ENCODE results near the gene PTPRD.

The PTPRD gene

GRCh38 chr9:9893837-9894236 lies 719.0 kb downstream of the PTPRD start:
- Mint-ChIP-seq H3K36me3 (ENCODE audit: low read depth) (no peaks in the 10 kb centered on the region), H3K27me3 (no peaks in the 10 kb centered on the region), H3K9me3 (no peaks in the 10 kb centered on the region), H3K4me1 (ENCODE audit: low read depth) (no peaks in the 10 kb centered on the region), H3K4me3 (no peak overlapping the region), H3K27ac (no peak overlapping the region)
- DNase-seq = no peak

DNA sequence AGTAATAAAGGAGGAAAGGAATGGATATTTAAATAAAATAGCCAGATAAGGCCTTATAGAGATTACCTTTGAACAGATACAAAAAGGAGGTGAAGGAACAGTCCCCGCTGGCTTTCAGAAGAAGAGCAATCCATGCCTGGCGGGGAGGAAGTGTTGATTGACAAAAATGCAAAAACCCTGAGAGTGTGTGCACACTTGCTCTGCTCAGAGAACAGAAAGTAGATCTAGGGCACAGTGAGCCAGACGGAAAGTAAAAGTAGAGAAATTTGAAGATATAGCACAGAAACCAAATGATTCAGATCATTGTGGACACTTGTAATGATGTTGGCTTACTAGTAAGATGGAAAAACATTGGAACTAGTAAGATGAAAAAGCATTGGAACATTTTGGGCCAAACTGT lies 720.6 kb downstream of the PTPRD start:
- Mint-ChIP-seq H3K4me3 (no peak overlapping the region), H3K27ac (no peak overlapping the region), H3K36me3 (ENCODE audit: low read depth) (no peaks in the 10 kb centered on the region), H3K27me3 (no peaks in the 10 kb centered on the region), H3K9me3 (no peaks in the 10 kb centered on the region), H3K4me1 (ENCODE audit: low read depth) (no peaks in the 10 kb centered on the region)
- no peak for DNase-seq

GRCh38 chr9:9881692-9882091 lies 731.1 kb downstream of the PTPRD start:
- H3K27ac Mint-ChIP-seq = no peak overlapping the region
- no peaks in the 10 kb centered on the region for H3K27me3 Mint-ChIP-seq
- no peak for DNase-seq
- no peak overlapping the region for H3K4me3 Mint-ChIP-seq
- H3K4me1 Mint-ChIP-seq (ENCODE audit: low read depth) = no peaks in the 10 kb centered on the region
- H3K36me3 Mint-ChIP-seq (ENCODE audit: low read depth) = no peaks in the 10 kb centered on the region
- H3K9me3 Mint-ChIP-seq = peaks cover 8% of the 10 kb centered on the region

DNA sequence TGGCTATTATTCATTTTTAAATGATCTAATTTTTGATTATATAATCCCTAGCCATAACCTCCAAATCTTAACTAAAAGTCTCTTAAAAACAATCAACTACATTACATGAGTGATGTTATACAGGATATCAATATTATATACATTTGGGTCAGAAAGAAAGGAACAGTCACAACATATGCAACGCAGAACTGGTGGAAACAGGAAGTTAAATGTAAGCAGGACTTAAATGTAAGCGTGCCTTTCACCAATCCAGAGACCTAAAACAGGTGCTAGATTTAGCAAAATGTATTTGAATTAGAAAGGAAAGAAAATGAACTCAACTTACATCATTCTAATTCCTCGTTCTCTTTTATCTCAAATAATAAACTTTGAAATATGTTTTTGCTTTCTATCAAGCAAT lies 738.5 kb downstream of the PTPRD start:
- no peak for DNase-seq
- Mint-ChIP-seq H3K9me3 (peaks cover 2% of the 10 kb centered on the region), H3K36me3 (ENCODE audit: low read depth) (no peaks in the 10 kb centered on the region), H3K27ac (no peak overlapping the region), H3K4me1 (ENCODE audit: low read depth) (no peaks in the 10 kb centered on the region), H3K27me3 (no peaks in the 10 kb centered on the region), H3K4me3 (no peak overlapping the region)

GRCh38 chr9:9862235-9862810 lies 750.5 kb downstream of the PTPRD start:
- Mint-ChIP-seq H3K36me3 (ENCODE audit: low read depth) (no peaks in the 10 kb centered on the region), H3K27ac (no peak overlapping the region)

DNA sequence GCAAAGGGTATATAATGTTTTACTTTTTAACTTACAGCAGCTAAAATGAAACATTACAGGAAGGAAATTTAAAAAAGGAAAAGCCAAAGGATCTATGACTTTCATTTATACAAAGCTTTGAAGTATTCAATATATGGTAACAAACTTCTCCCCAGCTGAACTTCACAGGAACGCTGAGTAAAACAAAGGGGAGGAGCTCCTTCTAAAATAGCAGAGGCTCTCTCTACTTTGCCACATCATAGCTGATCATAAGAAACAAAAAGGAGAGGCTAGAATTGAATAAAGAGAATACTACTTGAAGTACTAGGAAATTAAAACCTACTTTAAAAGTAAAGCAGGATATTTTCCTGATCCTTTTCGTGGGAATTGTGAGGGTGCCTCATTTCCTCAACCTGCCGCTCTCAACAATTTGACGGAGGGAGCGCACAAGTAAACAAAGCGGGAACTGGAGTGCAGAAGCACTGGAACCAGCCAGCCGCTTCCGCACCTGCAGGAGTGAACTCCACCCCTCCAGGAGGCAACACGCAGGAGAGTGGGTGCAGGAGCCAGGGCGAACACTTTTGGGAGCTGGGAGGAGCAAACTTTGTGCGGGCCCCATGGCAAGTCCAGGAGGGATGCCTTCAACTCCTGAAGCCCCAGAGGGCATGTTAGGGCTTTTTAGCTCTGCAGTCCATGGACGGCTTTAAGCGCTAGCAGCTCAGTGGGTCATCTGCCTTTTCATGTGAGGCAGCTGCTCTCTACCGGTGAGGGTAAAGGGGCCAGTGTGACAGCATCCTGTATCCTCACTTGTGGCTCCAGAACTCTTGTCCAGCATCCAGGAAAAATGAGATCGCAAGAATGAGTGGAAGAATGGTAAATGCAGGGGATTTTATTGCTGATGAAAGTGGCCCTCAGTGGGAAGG lies 757.4 kb downstream of the PTPRD start:
- Mint-ChIP-seq H3K4me3 (no peak overlapping the region), H3K4me1 (ENCODE audit: low read depth) (no peaks in the 10 kb centered on the region), H3K27ac (no peak overlapping the region), H3K27me3 (no peaks in the 10 kb centered on the region), H3K36me3 (ENCODE audit: low read depth) (no peaks in the 10 kb centered on the region), H3K9me3 (peaks cover 3% of the 10 kb centered on the region)
- no peak for DNase-seq

More at GRCh38 chr9:9862235-9862810, 750.5 kb downstream of the PTPRD start:
- no peak for DNase-seq
- no peaks in the 10 kb centered on the region for H3K9me3 Mint-ChIP-seq
- H3K4me1 Mint-ChIP-seq (ENCODE audit: low read depth) = no peaks in the 10 kb centered on the region
- no peaks in the 10 kb centered on the region for H3K27me3 Mint-ChIP-seq
- no peak overlapping the region for H3K4me3 Mint-ChIP-seq

DNA sequence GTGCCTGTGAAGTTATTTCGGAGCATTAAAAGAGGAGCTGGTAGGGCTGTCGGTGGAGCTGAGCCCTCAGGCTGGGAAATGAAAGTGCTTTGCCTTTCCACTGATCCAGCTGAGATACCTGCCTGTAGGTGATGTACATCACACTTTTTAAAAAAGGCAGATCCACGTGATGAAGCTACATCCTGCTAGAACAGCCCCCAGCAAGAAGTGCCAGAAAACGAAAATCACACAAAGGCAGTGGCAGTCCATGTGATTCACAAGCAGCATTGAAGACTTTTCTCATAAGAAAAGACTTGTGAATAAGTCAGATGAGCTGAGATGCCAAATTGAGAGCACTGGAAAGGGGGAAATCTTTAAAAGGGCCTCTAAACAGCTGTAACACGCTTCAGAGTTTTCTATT lies 765.1 kb downstream of the PTPRD start:
- no peak overlapping the region for H3K27ac Mint-ChIP-seq

DNA sequence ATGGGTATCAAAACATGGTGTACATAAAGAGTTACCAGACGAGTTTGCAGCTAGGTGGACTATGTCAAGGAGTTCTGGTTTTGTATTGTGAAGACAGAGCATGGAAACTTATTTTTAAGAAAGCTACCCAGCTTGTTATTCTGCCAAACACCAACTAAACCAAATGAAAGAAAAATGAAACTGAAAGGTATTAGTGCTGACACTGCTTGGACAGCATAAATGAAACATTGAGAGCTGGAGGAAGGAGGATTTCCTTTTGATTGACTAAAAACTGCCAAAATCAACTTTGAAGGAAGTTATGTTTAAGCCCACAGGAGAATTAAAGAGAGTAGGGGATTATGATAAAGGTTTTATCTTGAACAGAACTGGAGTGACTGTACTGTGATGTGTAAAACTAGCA lies 766.2 kb downstream of the PTPRD start:
- no peaks in the 10 kb centered on the region for H3K36me3 Mint-ChIP-seq (ENCODE audit: low read depth)
- H3K4me1 Mint-ChIP-seq (ENCODE audit: low read depth) = no peaks in the 10 kb centered on the region
- DNase-seq = no peak
- H3K9me3 Mint-ChIP-seq = no peaks in the 10 kb centered on the region
- H3K27me3 Mint-ChIP-seq = no peaks in the 10 kb centered on the region
- H3K27ac Mint-ChIP-seq = no peak overlapping the region
- no peak overlapping the region for H3K4me3 Mint-ChIP-seq

More for the DNA sequence above, 765.1 kb downstream of the PTPRD start:
- no peaks in the 10 kb centered on the region for H3K36me3 Mint-ChIP-seq (ENCODE audit: low read depth)
- peaks cover 3% of the 10 kb centered on the region for H3K9me3 Mint-ChIP-seq
- no peak for DNase-seq
- H3K27me3 Mint-ChIP-seq = no peaks in the 10 kb centered on the region
- no peak overlapping the region for H3K4me3 Mint-ChIP-seq
- H3K4me1 Mint-ChIP-seq (ENCODE audit: low read depth) = no peaks in the 10 kb centered on the region

GRCh38 chr9:9820436-9820835 lies 792.4 kb downstream of the PTPRD start:
- no peak for DNase-seq
- Mint-ChIP-seq H3K27ac (no peak overlapping the region), H3K4me1 (ENCODE audit: low read depth) (no peaks in the 10 kb centered on the region), H3K4me3 (no peak overlapping the region), H3K36me3 (ENCODE audit: low read depth) (no peaks in the 10 kb centered on the region), H3K27me3 (no peaks in the 10 kb centered on the region), H3K9me3 (no peaks in the 10 kb centered on the region)

DNA sequence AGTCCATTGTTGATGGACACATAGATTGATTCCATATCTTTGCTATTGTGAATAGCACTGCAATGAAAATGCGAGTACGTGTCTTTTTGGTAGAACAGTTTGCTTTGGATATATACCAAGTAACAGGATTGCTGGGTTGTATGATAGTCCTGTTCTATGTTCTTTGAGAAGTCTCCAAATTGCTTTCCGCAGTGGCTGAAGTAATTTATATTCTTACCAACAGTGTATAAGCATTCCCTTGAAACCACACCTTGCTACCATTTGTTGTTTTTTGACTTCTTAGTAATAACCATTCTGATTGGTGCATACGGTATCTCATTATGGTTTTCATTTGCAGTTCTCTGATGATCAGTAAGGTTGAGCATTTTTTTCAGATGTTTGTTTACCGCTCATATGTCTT lies 792.9 kb downstream of the PTPRD start:
- no peak overlapping the region for H3K4me3 Mint-ChIP-seq
- H3K27me3 Mint-ChIP-seq = no peaks in the 10 kb centered on the region
- no peaks in the 10 kb centered on the region for H3K36me3 Mint-ChIP-seq (ENCODE audit: low read depth)
- no peaks in the 10 kb centered on the region for H3K9me3 Mint-ChIP-seq
- DNase-seq = no peak
- H3K4me1 Mint-ChIP-seq (ENCODE audit: low read depth) = no peaks in the 10 kb centered on the region
- H3K27ac Mint-ChIP-seq = no peak overlapping the region

- DNase-seq = no peak
- no peaks in the 10 kb centered on the region for H3K4me1 Mint-ChIP-seq (ENCODE audit: low read depth)
- H3K36me3 Mint-ChIP-seq (ENCODE audit: low read depth) = no peaks in the 10 kb centered on the region
- H3K9me3 Mint-ChIP-seq = no peaks in the 10 kb centered on the region
- no peak overlapping the region for H3K27ac Mint-ChIP-seq
- no peaks in the 10 kb centered on the region for H3K27me3 Mint-ChIP-seq
- H3K4me3 Mint-ChIP-seq = no peak overlapping the region
These were observed 795.6 kb downstream of the PTPRD start for GRCh38 chr9:9817176-9817575.

DNA sequence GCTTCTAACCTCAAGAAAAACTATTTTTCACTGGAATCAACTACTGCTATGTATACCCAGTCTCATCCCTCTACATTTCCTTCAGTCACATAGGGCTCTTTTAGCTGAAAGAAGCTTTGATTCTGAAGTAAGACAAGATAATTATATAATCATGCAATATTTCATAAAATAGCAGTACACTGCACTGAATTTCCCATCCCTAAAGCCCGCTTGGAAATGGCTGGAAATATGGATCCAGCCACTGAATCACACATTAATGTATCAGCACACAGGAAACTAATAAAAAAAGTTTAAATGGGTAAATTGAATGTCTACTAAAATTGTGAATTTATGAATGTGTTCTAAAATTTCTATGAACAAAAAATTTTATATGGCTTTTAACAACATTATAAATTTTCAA lies 808.7 kb downstream of the PTPRD start:
- Mint-ChIP-seq H3K4me1 (ENCODE audit: low read depth) (no peaks in the 10 kb centered on the region), H3K4me3 (no peak overlapping the region), H3K27ac (no peak overlapping the region), H3K9me3 (no peaks in the 10 kb centered on the region), H3K36me3 (ENCODE audit: low read depth) (no peaks in the 10 kb centered on the region), H3K27me3 (no peaks in the 10 kb centered on the region)
- no peak for DNase-seq

- Mint-ChIP-seq H3K9me3 (no peaks in the 10 kb centered on the region), H3K27me3 (no peaks in the 10 kb centered on the region), H3K4me1 (ENCODE audit: low read depth) (no peaks in the 10 kb centered on the region), H3K36me3 (ENCODE audit: low read depth) (no peaks in the 10 kb centered on the region), H3K27ac (no peak overlapping the region), H3K4me3 (no peak overlapping the region)
- no peak for DNase-seq
These were observed 813.5 kb downstream of the PTPRD start for GRCh38 chr9:9799287-9799686.

- DNase-seq = no peak
- Mint-ChIP-seq H3K36me3 (ENCODE audit: low read depth) (no peaks in the 10 kb centered on the region), H3K9me3 (no peaks in the 10 kb centered on the region), H3K27ac (no peak overlapping the region), H3K4me3 (no peak overlapping the region), H3K27me3 (no peaks in the 10 kb centered on the region), H3K4me1 (ENCODE audit: low read depth) (no peaks in the 10 kb centered on the region)
These were observed 820.5 kb downstream of the PTPRD start for GRCh38 chr9:9792144-9792857.

GRCh38 chr9:9791611-9792010 lies 821.2 kb downstream of the PTPRD start:
- H3K9me3 Mint-ChIP-seq = no peaks in the 10 kb centered on the region
- H3K27me3 Mint-ChIP-seq = no peaks in the 10 kb centered on the region
- no peaks in the 10 kb centered on the region for H3K36me3 Mint-ChIP-seq (ENCODE audit: low read depth)
- no peaks in the 10 kb centered on the region for H3K4me1 Mint-ChIP-seq (ENCODE audit: low read depth)
- no peak for DNase-seq
- no peak overlapping the region for H3K4me3 Mint-ChIP-seq
- H3K27ac Mint-ChIP-seq = no peak overlapping the region

Measured in activated T-cell treated with anti-CD3 and anti-CD28 coated beads, Interleukin-2, amount 50 U/mL, for 24 hours (primary cell).